NCI-H2171 treated with DMSO at 0.1 percent for 48 hours (cell line): Measurements from ENCODE around the gene PCSK9.
A peak's percentile ranks its signal among the peaks of the same experiment; 100 is the strongest.

Experiments used
- DNase-seq: peaks from one replicate; lab custom pipeline; 2025; lab: John Stamatoyannopoulos, UW

The PCSK9 gene

DNA sequence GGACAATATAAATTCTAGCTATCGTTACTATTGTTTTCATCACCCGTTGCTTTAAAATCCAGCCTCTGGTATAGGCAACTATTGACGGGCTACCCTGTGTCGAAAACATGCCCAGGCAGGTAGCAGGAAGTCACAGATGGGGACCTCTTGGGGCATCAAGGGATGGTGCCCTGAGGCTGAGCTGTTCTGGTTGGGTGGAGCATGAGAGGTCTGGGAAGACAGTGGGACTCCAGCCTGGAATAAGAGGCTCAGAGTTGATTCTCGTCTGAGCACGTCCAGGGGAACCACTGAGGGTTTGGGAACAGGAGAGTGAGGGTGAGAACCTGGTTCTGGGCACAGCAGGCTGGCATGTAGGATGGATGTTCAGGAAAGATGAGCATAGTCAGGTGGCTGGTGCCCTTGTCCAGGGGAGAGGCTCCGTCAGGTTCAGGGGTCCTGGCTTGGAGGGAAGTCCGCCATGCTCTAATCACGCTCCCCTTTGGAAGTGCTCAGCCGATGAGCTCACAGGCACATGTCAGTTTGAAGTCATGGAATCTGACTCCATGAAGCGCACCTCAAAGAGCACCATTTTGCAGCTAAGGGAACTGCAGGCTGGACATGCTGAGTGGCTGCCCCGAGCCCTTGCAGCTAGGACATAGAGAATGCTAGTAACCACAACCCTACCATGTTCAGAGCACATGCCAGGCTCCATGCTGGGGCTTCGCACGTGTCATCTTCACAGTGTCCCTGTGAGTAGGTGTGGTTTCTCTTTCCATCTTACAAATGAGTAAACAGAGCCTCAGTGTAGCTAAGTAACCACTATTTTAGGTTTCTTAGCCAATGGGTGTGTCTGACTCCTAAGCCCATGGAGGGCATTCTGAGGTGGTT is 21.0 kb downstream of the PCSK9 start:
- peak; percentile 62 for DNase-seq

DNA sequence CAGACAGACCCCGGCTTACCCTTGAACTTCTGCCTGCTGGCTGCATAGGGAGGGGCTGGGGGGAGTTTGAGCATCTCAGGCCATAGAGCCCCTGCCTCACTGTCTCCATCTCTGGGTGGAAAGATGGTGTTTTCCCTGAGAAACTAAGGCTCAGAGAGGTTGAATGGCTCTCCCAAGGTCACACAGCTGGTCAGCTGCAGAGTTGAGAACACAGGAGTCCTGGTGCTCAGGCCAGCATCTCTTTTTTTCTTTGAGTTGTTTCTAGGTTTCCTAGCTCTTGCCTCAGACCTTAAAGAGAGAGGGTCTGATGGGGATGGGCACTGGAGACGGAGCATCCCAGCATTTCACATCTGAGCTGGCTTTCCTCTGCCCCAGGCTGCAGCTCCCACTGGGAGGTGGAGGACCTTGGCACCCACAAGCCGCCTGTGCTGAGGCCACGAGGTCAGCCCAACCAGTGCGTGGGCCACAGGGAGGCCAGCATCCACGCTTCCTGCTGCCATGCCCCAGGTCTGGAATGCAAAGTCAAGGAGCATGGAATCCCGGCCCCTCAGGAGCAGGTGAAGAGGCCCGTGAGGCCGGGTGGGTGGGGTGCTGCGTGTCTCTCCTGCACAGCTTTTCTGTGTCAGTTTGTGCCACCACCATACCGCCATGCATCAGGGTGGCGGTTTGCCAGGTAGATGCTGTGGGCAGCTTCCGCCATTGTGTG is 21.8 kb downstream of the PCSK9 start:
- DNase-seq: no peak

DNA sequence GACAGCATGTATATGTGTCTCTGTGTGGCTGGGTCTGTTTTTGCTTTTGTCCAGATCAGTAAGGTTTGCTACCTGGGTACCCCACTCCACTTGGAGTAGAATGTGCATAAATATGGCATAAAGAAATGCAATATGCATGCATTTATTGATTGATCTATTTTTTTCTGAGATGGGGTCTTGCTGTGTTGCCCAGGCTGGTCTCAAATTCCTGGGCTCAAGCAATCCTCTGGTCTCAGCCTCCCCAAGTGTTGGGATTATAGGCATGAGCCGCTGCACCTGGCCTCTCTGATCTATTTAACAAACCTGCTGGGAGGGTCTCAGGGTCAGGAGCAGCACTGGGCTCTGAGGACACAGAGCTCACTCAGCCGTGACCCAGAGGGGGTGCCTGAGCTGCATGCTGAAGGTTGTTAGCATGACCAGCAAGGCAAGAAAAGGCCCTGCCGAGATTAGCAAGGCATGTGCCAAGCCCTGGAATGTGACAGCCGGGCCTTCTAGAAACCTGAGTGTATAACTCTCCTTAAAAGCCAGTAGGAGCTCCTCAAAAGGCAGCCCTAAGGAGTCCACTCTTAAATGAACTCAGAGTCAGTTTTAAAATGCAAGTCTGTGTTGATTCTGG is 22.5 kb downstream of the PCSK9 start:
- DNase-seq: no peak

DNA sequence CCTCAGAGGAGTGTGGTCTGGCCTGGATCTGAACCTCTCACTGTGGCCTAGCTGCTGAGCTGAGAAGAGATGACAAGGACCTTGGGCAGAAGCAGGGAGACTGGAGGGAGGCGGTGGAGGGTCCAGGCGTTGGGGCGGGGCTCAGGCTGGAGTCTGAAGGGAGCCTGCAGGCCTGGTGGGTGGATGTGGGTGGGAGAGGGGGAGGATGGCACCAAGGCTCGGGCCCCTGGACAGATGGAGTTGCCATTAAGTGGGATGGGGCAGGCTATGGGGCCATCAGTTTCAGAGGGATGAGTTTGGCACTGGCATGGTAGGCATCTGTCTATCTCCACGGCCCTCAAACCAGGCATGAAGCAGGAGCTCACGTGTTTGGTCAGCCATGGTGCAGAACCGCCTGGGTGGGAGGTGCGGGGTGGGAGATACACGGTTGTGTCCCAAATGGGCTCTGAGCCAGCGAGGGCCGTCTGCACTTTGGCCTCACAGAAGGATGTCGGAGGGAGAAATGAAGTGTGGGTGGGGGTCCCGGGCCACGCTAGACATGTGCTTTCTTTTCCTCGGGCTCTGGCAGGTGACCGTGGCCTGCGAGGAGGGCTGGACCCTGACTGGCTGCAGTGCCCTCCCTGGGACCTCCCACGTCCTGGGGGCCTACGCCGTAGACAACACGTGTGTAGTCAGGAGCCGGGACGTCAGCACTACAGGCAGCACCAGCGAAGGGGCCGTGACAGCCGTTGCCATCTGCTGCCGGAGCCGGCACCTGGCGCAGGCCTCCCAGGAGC is 23.6 kb downstream of the PCSK9 start:
- peak; percentile 86 for DNase-seq

DNA sequence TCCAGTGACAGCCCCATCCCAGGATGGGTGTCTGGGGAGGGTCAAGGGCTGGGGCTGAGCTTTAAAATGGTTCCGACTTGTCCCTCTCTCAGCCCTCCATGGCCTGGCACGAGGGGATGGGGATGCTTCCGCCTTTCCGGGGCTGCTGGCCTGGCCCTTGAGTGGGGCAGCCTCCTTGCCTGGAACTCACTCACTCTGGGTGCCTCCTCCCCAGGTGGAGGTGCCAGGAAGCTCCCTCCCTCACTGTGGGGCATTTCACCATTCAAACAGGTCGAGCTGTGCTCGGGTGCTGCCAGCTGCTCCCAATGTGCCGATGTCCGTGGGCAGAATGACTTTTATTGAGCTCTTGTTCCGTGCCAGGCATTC is 24.2 kb downstream of the PCSK9 start:
- peak; percentile 72 for DNase-seq

DNA sequence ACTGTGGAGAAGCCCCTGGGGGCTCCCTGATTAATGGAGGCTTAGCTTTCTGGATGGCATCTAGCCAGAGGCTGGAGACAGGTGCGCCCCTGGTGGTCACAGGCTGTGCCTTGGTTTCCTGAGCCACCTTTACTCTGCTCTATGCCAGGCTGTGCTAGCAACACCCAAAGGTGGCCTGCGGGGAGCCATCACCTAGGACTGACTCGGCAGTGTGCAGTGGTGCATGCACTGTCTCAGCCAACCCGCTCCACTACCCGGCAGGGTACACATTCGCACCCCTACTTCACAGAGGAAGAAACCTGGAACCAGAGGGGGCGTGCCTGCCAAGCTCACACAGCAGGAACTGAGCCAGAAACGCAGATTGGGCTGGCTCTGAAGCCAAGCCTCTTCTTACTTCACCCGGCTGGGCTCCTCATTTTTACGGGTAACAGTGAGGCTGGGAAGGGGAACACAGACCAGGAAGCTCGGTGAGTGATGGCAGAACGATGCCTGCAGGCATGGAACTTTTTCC is 24.8 kb downstream of the PCSK9 start:
- peak; percentile 74 for DNase-seq

DNA sequence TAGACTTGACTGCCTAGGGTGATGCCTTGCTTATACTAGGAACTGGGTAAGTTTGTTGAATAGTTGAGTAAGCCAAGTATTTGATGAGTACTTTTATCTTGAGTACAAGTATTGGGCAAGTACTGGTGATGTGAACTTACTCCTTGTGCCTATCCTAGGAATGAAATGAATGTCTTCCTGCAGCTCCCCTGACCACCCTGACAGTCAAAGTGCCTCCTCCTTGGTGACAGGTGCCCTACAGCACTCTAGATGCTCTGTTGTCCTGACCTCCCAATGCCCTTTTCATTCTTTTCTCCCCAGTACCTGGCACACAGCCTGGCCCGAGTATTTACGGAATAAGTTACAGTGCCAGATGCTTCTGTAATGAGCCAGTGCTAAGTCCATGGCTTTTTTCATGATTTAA is 25.5 kb downstream of the PCSK9 start:
- DNase-seq: peak; percentile 96

DNA sequence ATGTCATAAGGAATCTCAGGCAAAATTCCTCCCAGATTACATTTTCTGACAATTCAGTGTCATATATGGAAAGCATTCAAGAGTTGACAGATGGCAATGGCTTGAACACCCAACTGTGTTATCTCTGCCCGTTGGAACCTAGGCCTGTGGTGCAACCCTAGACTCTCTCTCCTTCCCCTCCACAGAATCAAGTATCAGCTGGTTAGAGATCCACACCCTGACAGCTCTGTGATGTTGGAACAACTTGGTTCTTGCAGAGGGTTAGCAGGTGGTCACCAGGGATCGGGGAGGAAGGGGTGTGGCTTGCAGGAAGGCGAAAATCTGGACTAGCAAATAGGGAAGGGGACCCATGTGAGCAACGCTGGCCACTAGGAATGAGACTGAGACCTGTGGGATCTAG is 26.3 kb downstream of the PCSK9 start:
- DNase-seq: peak; percentile 89

DNA sequence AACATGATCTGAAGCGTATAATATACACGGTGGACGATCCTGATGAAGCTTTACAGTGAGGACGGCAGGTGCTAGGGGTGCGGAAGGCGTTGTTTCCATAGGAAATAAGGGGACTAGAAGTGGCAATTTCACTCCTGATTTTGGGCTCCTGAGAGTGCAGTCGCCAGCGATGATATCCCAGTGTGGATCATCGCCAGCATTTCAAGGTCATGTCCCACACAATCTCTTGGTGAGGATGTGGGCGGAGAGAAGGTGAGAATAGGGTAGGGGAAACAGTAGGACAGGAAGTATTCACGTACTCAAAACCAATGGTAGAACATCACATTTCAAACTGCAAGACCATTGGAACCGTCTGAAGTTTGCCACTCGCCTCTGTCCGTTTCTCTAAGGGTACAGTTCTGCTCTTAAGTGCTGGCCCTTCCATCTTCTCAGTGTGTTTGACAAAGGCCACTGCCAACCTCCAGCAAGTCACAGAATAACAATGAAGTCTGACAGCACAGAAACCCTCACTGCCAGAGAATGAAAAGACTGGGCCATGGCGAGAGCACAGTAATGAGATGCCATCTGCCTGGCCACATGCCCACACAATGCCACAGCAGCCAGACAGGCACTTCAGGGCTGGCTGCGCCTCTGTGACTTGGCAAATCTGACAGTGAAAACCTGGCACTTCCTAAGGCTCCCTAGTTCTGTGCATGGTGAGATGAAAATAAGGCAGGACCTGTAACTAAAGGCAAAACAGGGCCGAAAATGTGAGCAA is 27.9 kb downstream of the PCSK9 start:
- DNase-seq: peak; percentile 76

DNA sequence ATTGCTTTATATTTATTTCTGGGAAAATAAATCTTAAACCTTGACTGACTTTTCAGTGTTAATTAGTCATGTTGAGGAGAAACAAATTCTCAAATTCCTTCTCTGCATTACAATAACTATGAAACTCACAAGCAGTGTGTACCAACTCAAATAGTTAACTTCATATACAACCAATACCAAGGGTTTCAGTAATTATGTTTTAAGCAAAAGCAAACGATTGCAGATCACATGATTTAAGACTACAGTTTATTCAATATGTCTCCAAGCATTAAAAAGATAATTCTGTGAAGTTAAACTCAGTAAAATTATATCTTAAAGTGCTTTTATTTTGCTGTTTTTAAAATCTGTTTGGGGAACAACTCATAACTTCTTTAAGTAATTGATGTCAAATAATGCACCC is 28.6 kb downstream of the PCSK9 start:
- DNase-seq: no peak

DNA sequence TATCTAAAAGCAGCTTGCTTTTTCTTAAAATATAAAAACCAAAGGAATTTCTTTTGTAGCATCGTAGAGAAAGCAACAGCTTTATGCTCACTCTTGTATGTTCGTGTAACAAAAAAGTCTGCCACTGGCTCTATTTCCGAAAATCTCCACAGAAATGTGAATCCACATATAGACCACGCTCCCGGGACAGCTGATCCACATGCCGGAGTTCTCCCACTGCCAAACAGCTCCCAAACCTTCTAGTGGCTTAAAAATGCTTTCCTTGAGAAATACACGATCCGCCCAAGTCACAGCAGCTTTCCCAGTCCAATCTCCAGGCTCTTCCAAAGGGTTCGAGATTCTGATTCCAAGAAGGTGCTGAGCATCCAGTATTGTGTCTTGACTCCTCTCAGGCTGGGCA is 29.3 kb downstream of the PCSK9 start:
- DNase-seq: no peak

DNA sequence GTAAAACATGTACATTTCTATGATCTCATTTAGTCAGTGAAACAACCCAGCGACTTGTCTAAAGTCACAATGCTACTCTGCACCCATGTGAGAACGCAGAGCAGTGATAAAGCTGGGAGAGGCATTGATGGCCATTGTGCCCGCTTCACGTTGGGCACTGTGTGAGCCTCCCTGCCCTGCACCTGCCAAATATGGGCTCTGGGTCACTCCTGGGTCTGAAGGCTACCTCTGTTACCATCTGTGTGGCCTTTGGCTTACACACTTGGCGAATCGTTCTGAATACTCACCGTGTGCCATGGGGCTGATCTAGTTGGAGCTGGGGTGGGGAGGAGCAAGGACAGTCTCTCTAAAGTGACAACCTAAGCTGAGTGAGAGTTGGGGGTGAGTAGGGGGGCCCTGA is 29.9 kb downstream of the PCSK9 start:
- DNase-seq: no peak

DNA sequence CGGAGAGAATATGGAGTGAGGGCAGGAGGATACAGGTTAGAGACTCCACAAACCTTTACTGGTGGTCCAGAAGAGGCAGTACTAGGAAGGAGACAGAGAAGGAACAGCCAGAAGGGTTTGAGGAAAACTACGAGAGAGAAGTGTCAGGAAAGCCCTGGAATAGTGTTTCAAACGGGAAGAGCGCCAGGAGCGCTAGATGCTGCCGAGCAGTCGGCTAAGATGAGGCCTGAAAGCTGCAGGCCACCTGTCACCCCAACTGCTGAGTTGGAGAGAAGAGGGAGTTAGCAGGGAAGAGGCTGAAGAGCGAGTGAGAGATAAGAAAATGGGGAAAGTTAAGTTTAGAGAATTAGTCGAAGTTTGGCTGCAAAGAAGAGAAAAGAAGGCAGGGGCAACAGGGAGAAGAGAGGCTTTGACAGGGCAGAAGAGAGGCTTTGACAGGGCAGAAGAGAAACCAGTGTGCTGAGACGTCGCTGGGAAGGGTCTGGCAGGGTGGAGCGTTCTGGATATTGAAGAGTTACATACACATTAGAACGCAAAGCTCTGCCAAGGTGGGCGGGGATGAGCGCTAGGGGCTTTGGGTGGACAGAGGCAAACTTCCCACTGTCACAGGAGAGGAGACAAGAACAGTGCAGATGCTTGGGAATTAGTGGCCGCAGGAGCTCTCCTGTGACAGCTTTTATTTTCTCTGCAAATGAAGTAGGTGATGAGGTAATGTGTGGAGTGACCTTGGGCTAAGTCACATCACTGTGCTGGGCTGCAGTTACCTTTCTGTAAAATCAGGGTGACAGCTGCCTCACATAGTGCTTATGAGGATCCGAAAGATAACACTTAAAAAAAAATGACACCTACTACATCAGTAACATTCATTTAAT is 31.2 kb downstream of the PCSK9 start:
- peak; percentile 92 for DNase-seq

DNA sequence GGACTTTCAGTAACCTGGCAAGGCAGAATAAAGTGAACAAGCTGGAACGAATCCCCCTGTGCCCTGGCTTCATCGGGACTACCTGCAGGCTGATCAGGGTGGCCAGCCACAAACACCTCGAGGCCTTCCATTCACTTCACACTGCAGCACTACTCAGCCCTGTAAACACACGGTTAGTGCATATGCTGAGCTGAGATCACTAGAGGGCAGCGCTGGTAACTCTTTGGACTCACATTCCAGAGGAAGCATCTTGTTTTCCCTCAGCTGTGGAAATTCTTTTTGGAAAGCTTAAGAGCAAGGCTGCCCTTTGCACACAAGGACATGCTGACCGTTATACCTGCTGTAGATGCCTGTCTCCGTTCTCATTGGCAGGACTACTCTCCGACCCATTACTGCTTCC is 32.1 kb downstream of the PCSK9 start:
- DNase-seq: peak; percentile 69

DNA sequence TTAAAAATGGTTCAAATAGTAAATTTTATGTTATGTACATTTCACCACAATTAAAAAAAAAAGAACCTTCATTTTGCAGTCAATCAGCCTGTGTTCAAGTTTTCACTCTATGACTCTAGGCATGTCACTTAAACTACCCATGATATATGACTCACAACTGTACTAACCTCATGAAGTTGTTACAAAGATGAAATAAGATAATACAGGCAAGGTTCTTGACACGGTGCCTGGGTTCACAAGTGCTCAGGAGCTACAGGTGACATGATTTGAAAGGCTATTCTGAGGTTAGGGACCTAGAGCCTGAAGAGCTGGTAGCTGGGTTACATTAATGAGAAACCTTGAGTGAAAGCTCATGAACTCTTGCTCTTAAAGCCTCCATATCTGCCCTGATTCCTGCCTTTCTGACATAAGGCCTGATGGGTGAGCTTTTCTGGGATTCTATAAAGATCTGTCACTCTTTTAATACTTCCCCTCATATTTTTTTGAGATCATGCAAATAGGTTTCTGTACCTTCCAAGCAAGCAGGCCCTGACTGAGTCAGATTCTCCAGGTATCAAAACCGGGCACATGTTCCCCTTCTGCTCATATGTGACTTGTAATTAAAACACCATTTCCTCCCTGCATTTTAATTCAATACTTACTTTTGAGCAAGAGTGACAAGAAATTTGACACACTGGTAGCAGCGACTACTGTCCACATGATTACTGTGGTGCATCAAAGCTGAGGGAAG is 34.0 kb downstream of the PCSK9 start:
- no peak for DNase-seq

DNA sequence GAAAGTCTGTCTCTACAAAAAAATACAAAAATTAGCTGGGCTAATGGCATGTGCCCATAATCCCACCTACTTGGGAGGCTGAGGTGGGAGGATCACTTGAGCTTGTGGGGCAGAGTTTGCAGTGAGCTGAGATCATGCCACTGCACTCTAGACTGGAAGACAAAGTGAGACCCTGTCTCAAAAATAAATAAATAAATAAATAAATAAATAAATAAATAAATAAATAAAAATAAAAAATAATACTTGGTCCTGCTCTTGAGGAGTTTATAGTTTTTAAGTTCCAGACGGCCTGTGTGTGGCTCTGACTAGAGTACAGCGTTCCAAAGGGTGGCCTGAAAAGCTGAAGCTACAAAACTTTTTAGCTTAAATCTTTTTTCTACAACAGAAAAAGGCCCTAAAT is 35.1 kb downstream of the PCSK9 start:
- no peak for DNase-seq

DNA sequence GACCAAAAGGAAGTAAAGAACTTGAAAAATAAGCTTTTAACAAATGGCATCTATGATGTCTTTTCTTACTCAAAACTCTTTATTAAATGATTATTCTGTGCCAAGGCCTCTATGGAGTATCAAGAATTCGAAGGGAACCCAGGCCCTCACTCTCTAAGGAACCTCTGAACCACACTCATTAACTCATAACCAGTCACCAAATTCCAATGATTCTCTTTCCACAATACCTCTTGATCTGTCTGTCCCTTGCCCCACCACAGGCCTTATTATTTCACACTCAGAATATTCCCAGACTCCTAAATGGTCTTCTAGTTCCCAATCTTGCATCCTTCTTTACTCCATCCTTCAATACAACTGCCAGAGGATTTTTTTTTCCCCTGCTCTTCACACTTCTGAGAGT is 37.0 kb downstream of the PCSK9 start:
- no peak for DNase-seq

DNA sequence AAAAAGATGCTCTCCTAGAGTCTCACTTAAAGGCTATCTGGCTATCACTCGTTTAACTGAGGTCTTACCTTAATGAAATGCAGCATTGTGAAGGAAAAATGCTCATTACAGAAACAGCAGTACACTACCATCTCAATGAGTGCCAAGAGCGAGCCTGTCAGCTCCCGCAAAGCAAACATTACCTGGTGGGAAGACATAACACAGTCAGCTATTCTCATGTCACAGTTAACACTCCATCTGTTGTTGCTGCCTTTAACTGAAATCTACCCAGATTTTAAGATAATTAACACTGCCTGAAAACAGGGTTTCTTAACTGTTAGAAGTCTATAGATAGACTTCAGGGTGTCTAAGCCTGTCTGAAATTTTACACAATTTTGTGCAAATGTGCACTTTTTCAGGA is 39.1 kb downstream of the PCSK9 start:
- peak; percentile 88 for DNase-seq

DNA sequence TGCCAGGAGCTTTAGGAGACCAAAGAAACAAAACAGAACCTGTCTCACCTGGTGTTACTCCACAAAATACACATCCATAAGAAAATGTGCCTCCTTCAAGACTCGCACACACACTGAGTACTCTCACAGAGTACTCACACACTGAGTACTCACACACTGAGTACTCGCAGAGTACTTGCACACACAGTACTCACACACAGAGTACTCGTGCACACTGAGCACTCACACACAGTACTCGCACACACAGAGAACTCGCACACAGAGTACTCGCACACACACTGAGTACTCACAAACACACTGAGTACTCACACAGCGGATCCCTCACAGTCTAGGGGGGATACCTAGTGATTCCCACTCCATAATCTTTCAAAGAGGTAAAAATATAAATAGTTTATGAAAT is 40.3 kb downstream of the PCSK9 start:
- DNase-seq: no peak
